Loucy (cell line): ENCODE measurements around the gene POLR2F.

Experiments
- H2AFZ ChIP-seq: fragments of 200-600 bp; sonication (generic); 2 replicates; pipeline ENCODE4 v1.6.0; 2016; ENCODE audit warnings: antibody characterized with exemption, mild to moderate bottlenecking, low read length, moderate library complexity
- H3F3A ChIP-seq: fragments of 200-600 bp; 2 replicates; pipeline ENCODE4 v1.6.0; 2016; ENCODE audit warnings: antibody characterized with exemption, low read depth, mild to moderate bottlenecking
- H3K27me3 ChIP-seq: fragments of 200-600 bp; sonication (generic); 2 replicates; pipeline ENCODE4 v1.6.1; 2014; ENCODE audit warnings: low read length, mild to moderate bottlenecking; ENCODE audit not compliant: insufficient read depth, poor library complexity, severe bottlenecking
- H3K36me3 ChIP-seq: fragments of 200-600 bp; sonication (generic); 2 replicates; pipeline ENCODE4 v1.6.1; 2016; ENCODE audit warnings: low read length; ENCODE audit not compliant: insufficient read depth
- H3K4me1 ChIP-seq: fragments of 200-600 bp; sonication (generic); 2 replicates; pipeline ENCODE4 v1.5.1; 2014; ENCODE audit warnings: low read length, mild to moderate bottlenecking; ENCODE audit not compliant: insufficient read depth, poor library complexity, severe bottlenecking
- H3K4me2 ChIP-seq: fragments of 200-600 bp; sonication (generic); 2 replicates; pipeline ENCODE4 v1.6.0; 2014; ENCODE audit warnings: antibody characterized with exemption, low read length, low read depth, mild to moderate bottlenecking; ENCODE audit not compliant: poor library complexity, severe bottlenecking
- H3K4me3 ChIP-seq: fragments of 200-600 bp; sonication (generic); 2 replicates; pipeline ENCODE4 v1.5.1; 2014; ENCODE audit warnings: low read length, mild to moderate bottlenecking, mixed read lengths; ENCODE audit not compliant: poor library complexity, severe bottlenecking
- H3K79me2 ChIP-seq: fragments of 200-600 bp; sonication (generic); 2 replicates; pipeline ENCODE4 v1.6.1; 2014; ENCODE audit warnings: low read length; ENCODE audit not compliant: insufficient read depth
- H3K9ac ChIP-seq: fragments of 200-600 bp; sonication (generic); 2 replicates; pipeline ENCODE4 v1.6.0; 2014; ENCODE audit warnings: mild to moderate bottlenecking, low read depth, low read length, moderate library complexity; ENCODE audit not compliant: poor library complexity, severe bottlenecking
- H3K9me2 ChIP-seq: fragments of 200-600 bp; sonication (generic); replicated peaks from 2 replicates; pipeline ENCODE4 v1.6.1; 2016; ENCODE audit warnings: low read depth, low read length, mixed read lengths
- H3K9me3 ChIP-seq: fragments of 200-600 bp; sonication (generic); 2 replicates; pipeline ENCODE4 v1.6.1; 2014; ENCODE audit warnings: mild to moderate bottlenecking, antibody characterized with exemption, low read length, low read depth; ENCODE audit not compliant: insufficient read depth
- H4K20me1 ChIP-seq: fragments of 200-600 bp; sonication (generic); 2 replicates; pipeline ENCODE4 v1.6.0; 2014; ENCODE audit warnings: antibody characterized with exemption, low read length, mild to moderate bottlenecking; ENCODE audit not compliant: insufficient read depth, poor library complexity, severe bottlenecking
- EZH2phosphoT487 ChIP-seq: fragments of 200-600 bp; IDR thresholded peaks from 2 replicates; pipeline ENCODE4 v1.6.1; 2018; ENCODE audit warnings: antibody characterized with exemption, mild to moderate bottlenecking, moderate library complexity, borderline replicate concordance
- TF ChIP-seq, protein P1 (sequence below): fragments of 200-600 bp; sonication (generic); conservative IDR thresholded peaks from 2 replicates; pipeline ENCODE4 v1.5.1; 2014; ENCODE audit warnings: mild to moderate bottlenecking, antibody characterized with exemption, low read length

The POLR2F gene

DNA sequence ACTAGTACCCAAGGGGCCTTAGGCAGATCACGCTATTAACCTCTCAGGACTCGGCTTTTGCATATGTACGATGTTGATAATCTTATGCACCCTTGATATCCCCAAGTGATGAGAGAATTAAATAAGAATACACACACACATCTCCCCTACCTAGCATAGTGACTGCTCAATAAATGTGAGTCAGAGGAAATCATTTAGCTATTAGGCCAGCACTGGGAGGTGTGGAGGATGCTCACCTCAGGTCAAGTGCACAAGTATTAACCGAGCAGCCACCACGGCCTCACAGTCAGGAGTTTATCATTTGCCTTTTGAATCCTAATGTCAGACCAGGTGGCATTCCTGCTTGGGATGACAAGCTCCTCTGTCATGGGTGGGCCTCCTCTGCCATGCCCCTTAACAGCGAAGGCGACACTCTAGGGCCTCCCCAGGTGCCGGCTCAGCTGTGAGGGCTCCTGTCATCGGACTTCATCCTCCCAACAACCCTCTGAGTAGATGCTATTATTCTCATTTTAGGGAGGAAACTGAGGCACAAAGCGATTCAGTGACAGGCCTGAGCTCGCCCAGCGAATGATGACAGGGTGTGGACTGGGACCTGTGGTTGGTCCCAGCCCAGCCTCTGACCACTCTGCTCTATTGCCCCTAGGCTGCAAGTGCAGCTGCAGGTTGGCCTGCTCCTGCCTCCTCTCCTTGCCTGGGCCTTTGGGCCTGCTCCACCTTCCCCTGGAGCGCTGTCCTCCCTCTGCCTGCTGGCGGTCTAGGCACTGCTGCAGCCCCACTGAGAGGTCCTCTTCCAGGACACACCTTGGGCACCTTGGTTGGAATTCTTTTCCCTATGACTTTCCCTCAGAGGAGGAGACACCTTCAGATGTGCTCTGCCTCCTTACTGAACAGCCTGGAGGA is 35.9 kb downstream of the POLR2F start:
- Histone ChIP-seq H3F3A (no peaks in the 10 kb centered on the region; the same call in 1 of the 2 replicates), H3K4me1 (peaks cover 30% of the 10 kb centered on the region), H3K9me3 (no peaks in the 10 kb centered on the region), H3K79me2 (no peaks in the 10 kb centered on the region), H3K27me3 (no peaks in the 10 kb centered on the region), H2AFZ (no peak overlapping the region), H3K9ac (no peak overlapping the region), H3K9me2 (no peaks in the 10 kb centered on the region), H3K4me2 (no peak overlapping the region), H3K36me3 (no peaks in the 10 kb centered on the region), H3K4me3 (no peak overlapping the region), H4K20me1 (no peaks in the 10 kb centered on the region)
- no peak for TF ChIP-seq EZH2phosphoT487

DNA sequence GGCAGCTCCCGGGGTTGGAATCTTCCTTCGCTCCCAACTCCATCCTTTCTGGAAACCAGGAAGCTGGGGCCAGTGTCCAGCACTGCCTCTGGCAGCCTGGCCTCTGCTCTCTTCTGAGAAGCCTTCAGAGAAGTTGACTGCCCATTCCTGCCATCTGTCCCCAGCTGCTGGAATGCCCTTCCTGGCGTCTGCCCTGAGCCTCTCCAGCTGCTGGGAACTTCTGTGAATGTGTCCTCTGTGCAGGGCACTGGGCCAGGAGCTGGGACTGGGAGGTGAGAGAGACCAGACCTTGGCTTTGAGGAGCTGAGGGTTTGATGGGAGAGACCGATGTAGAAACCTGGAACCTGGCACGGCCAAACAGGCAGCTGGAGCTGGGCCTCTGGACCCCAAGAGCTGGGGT is 36.8 kb downstream of the POLR2F start:
- no peaks in the 10 kb centered on the region for H3K36me3 ChIP-seq
- no peak overlapping the region for H3K9ac ChIP-seq
- no peaks in the 10 kb centered on the region for H3K27me3 ChIP-seq
- no peaks in the 10 kb centered on the region for H3K79me2 ChIP-seq
- H3K4me1 ChIP-seq, result peaks cover 33% of the 10 kb centered on the region
- no peak overlapping the region for H2AFZ ChIP-seq
- H3F3A ChIP-seq, result no peaks in the 10 kb centered on the region; the same call in 1 of the 2 replicates
- TF ChIP-seq EZH2phosphoT487, result no peak
- TF ChIP-seq, protein P1, sequence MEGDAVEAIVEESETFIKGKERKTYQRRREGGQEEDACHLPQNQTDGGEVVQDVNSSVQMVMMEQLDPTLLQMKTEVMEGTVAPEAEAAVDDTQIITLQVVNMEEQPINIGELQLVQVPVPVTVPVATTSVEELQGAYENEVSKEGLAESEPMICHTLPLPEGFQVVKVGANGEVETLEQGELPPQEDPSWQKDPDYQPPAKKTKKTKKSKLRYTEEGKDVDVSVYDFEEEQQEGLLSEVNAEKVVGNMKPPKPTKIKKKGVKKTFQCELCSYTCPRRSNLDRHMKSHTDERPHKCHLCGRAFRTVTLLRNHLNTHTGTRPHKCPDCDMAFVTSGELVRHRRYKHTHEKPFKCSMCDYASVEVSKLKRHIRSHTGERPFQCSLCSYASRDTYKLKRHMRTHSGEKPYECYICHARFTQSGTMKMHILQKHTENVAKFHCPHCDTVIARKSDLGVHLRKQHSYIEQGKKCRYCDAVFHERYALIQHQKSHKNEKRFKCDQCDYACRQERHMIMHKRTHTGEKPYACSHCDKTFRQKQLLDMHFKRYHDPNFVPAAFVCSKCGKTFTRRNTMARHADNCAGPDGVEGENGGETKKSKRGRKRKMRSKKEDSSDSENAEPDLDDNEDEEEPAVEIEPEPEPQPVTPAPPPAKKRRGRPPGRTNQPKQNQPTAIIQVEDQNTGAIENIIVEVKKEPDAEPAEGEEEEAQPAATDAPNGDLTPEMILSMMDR, result no peak
- no peak overlapping the region for H3K4me2 ChIP-seq
- no peaks in the 10 kb centered on the region for H3K9me3 ChIP-seq
- no peaks in the 10 kb centered on the region for H4K20me1 ChIP-seq
- H3K4me3 ChIP-seq, result no peak overlapping the region
- H3K9me2 ChIP-seq, result no peaks in the 10 kb centered on the region

GRCh38 chr22:37990862-37991261 is 37.4 kb downstream of the POLR2F start:
- Histone ChIP-seq H2AFZ (no peak overlapping the region), H3K4me1 (peaks cover 38% of the 10 kb centered on the region), H3K4me3 (no peak overlapping the region), H3K4me2 (no peak overlapping the region), H3K9me2 (no peaks in the 10 kb centered on the region), H3K9ac (no peak overlapping the region), H3K36me3 (no peaks in the 10 kb centered on the region), H3K27me3 (no peaks in the 10 kb centered on the region), H3K79me2 (no peaks in the 10 kb centered on the region), H3F3A (no peaks in the 10 kb centered on the region; the same call in 1 of the 2 replicates), H3K9me3 (no peaks in the 10 kb centered on the region), H4K20me1 (no peaks in the 10 kb centered on the region)
- no peak for TF ChIP-seq EZH2phosphoT487
- TF ChIP-seq, protein P1, result no peak
